ENCODE data around the gene C2orf72. TPM values are rescaled to one million over a fixed set of nuclear protein-coding genes. Genes with fewer than 3 reads are reported as not detected.
A peak's percentile ranks its signal among the peaks of the same experiment; 100 is the strongest.

The C2orf72 gene
- total RNA-seq, 1 experiment from 2014 or later, result 0.66 TPM

- no TSS peak for BruUV-seq (replicated peaks)
- CTCF ChIA-PET, result interaction anchor here (0.5 to 1.3 kb wide), 7 partner anchors 11 to 507 kb away, joined by 3 to 13 read pairs (median 4); no protein-coding TSS in a partner anchor
- Mint-ChIP-seq H3K9me3 (ENCODE audit: low read depth, unreplicated experiment) (no peaks in the 10 kb centered on the region), H3K27me3 (ENCODE audit: unreplicated experiment) (peaks cover 16% of the 10 kb centered on the region), H3K4me3 (ENCODE audit: low read depth, unreplicated experiment) (peak overlapping the region; percentile 83), H3K4me1 (ENCODE audit: low read depth, unreplicated experiment) (peaks cover 13% of the 10 kb centered on the region), H3K27ac (ENCODE audit: unreplicated experiment) (no peak overlapping the region), H3K36me3 (ENCODE audit: insufficient read depth, unreplicated experiment) (peaks cover 30% of the 10 kb centered on the region)
- intact Hi-C loops (cut with micrococcal nuclease; ENCODE audit: unreplicated experiment), result loop anchor here (2.0 to 10.0 kb wide), 2 partner anchors 148 to 228 kb away; no protein-coding TSS in a partner anchor
- TF ChIP-seq, protein P1, sequence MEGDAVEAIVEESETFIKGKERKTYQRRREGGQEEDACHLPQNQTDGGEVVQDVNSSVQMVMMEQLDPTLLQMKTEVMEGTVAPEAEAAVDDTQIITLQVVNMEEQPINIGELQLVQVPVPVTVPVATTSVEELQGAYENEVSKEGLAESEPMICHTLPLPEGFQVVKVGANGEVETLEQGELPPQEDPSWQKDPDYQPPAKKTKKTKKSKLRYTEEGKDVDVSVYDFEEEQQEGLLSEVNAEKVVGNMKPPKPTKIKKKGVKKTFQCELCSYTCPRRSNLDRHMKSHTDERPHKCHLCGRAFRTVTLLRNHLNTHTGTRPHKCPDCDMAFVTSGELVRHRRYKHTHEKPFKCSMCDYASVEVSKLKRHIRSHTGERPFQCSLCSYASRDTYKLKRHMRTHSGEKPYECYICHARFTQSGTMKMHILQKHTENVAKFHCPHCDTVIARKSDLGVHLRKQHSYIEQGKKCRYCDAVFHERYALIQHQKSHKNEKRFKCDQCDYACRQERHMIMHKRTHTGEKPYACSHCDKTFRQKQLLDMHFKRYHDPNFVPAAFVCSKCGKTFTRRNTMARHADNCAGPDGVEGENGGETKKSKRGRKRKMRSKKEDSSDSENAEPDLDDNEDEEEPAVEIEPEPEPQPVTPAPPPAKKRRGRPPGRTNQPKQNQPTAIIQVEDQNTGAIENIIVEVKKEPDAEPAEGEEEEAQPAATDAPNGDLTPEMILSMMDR (IDR thresholded peaks at IDR 0.05; ENCODE audit: unreplicated experiment), result peak; percentile 86
- DNase-seq, result peak; percentile 84
Measured at GRCh38 chr2:231052494-231053451, 15.4 kb downstream of the C2orf72 start.

- TF ChIP-seq, protein P1 (IDR thresholded peaks at IDR 0.05; ENCODE audit: unreplicated experiment), result no peak
- Mint-ChIP-seq H3K27me3 (ENCODE audit: unreplicated experiment) (peaks cover 16% of the 10 kb centered on the region), H3K4me1 (ENCODE audit: low read depth, unreplicated experiment) (peaks cover 24% of the 10 kb centered on the region), H3K9me3 (ENCODE audit: low read depth, unreplicated experiment) (no peaks in the 10 kb centered on the region), H3K27ac (ENCODE audit: unreplicated experiment) (no peak overlapping the region), H3K36me3 (ENCODE audit: insufficient read depth, unreplicated experiment) (peaks cover 37% of the 10 kb centered on the region), H3K4me3 (ENCODE audit: low read depth, unreplicated experiment) (no peak overlapping the region)
- no TSS peak for BruUV-seq (replicated peaks)
- DNase-seq, result no peak
- intact Hi-C loops (cut with micrococcal nuclease; ENCODE audit: unreplicated experiment), result loop anchor here (2.0 to 10.0 kb wide), 2 partner anchors 149 to 229 kb away; no protein-coding TSS in a partner anchor
- CTCF ChIA-PET, result no interaction called here
Measured at GRCh38 chr2:231053846-231054245, 16.5 kb downstream of the C2orf72 start.

DNA sequence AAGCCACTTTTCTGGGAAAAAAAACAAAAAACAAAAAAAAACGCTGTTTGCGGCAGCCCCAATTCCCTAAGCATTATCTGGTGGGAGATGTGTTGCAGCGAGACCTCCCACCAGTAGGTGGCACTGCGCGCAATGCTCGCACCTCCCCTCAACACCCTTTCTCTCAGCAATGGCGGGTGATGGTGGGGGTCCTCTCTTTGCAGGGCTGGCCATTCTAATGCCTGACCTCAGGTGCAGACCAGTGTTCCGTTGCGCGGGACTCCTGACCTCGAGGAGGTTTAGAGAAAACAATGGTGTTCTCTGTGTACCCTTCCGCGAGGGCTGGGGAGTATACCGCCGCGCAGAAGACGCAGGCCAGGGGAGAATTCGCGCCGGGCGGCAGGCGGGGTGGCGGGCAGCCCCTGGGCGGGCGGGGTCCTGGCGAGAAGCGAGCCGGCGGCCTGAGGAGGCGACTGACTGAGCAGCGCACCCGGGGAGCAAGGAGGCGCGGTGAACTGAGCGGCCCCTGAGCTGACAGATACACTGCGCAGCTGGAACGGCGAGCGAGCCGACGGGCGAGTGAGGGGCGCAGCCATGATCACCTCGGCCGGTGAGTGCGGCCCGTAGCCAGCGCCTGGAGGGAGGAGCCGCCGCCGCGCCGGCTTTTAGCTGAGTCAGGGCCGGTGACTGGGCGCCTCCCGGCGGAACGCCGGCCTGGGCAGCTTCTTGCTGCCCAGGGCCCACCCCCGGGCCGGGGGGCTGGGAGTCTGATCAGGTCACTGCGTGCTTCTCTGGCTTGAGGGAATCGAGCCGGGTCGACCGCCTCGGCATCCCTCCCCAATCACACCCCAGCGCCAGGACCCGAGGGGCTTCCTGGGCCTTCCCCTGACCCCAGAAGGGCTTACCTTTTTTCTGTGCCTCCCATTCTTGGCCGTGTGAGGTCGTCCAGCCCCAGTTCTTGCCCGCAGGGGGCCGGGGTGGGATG is 19.4 kb downstream of the C2orf72 start, which contains the start of gene PSMD1:
Gene PSMD1 (plus strand): TSS at position 415 of the 964 bp plus-strand sequence. CDS start 159 bp downstream, at position 574.
- intact Hi-C loops (cut with micrococcal nuclease; ENCODE audit: unreplicated experiment), result loop anchor here (10.0 kb wide), 1 partner anchor 152 kb away; no protein-coding TSS in a partner anchor
- H3K9me3 Mint-ChIP-seq (ENCODE audit: low read depth, unreplicated experiment), result no peaks in the 10 kb centered on the region
- H3K27me3 Mint-ChIP-seq (ENCODE audit: unreplicated experiment), result peaks cover 16% of the 10 kb centered on the region
- H3K27ac Mint-ChIP-seq (ENCODE audit: unreplicated experiment), result peak within 1 kb of the TSS; percentile 97
- CTCF ChIA-PET, result interaction anchor here (0.7 to 1.1 kb wide), 2 partner anchors 126 to 232 kb away, joined by 3 read pairs; no protein-coding TSS in a partner anchor
- TF ChIP-seq, protein P1 (IDR thresholded peaks at IDR 0.05; ENCODE audit: unreplicated experiment), result peak; percentile 77
- peak; percentile 94 for DNase-seq
- peak within 1 kb of the TSS; percentile 85 for H3K4me3 Mint-ChIP-seq (ENCODE audit: low read depth, unreplicated experiment)
- H3K36me3 Mint-ChIP-seq (ENCODE audit: insufficient read depth, unreplicated experiment), result peaks cover 42% of the 10 kb centered on the region
- no TSS peak for BruUV-seq (replicated peaks)
- H3K4me1 Mint-ChIP-seq (ENCODE audit: low read depth, unreplicated experiment), result peaks cover 40% of the 10 kb centered on the region

DNA sequence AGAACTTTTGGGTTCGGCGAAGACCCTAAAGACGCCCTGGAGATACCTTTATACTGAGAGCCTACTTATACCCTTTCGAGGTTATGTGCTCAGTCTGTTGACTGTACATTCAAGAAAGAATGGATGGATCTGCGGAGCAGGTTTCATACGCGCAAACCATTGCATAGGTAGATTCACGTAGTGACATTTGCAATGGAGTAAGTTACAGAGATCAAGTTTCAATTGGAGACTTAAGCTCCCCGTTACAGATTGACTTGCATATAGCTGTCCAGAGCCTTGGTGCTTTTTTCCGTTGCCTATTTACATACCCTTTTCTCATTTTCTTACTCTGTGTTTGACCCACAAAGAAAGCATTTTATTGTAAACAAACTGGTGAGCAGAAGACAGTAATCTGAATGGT is 20.3 kb downstream of the C2orf72 start:
- peak overlapping the region; percentile 97 for H3K27ac Mint-ChIP-seq (ENCODE audit: unreplicated experiment)
- H3K4me3 Mint-ChIP-seq (ENCODE audit: low read depth, unreplicated experiment), result peak overlapping the region; percentile 85
- H3K9me3 Mint-ChIP-seq (ENCODE audit: low read depth, unreplicated experiment), result no peaks in the 10 kb centered on the region
- DNase-seq, result no peak
- CTCF ChIA-PET, result interaction anchor here (0.9 to 1.1 kb wide), 2 partner anchors 233 kb away, joined by 3 read pairs; no protein-coding TSS in a partner anchor
- peaks cover 48% of the 10 kb centered on the region for H3K36me3 Mint-ChIP-seq (ENCODE audit: insufficient read depth, unreplicated experiment)
- H3K4me1 Mint-ChIP-seq (ENCODE audit: low read depth, unreplicated experiment), result peaks cover 40% of the 10 kb centered on the region
- peaks cover 16% of the 10 kb centered on the region for H3K27me3 Mint-ChIP-seq (ENCODE audit: unreplicated experiment)
- intact Hi-C loops (cut with micrococcal nuclease; ENCODE audit: unreplicated experiment), result loop anchor here (10.0 kb wide), 1 partner anchor 153 kb away; no protein-coding TSS in a partner anchor
- TF ChIP-seq, protein P1 (IDR thresholded peaks at IDR 0.05; ENCODE audit: unreplicated experiment), result no peak
- BruUV-seq (replicated peaks), result no TSS peak
